LoVo (cell line): ENCODE data around the gene PIP4K2B.
"Not testable (repeated sequence)": the region's sequence is repeated elsewhere in the genome, so short reads cannot be mapped to it uniquely, and the experiment has no call there.

Experiments
- DNase-seq: peaks from one replicate; pipeline ENCODE4 v3.0.0-alpha.2; 2016; ENCODE audit warnings: low spot score

PIP4K2B gene

DNA sequence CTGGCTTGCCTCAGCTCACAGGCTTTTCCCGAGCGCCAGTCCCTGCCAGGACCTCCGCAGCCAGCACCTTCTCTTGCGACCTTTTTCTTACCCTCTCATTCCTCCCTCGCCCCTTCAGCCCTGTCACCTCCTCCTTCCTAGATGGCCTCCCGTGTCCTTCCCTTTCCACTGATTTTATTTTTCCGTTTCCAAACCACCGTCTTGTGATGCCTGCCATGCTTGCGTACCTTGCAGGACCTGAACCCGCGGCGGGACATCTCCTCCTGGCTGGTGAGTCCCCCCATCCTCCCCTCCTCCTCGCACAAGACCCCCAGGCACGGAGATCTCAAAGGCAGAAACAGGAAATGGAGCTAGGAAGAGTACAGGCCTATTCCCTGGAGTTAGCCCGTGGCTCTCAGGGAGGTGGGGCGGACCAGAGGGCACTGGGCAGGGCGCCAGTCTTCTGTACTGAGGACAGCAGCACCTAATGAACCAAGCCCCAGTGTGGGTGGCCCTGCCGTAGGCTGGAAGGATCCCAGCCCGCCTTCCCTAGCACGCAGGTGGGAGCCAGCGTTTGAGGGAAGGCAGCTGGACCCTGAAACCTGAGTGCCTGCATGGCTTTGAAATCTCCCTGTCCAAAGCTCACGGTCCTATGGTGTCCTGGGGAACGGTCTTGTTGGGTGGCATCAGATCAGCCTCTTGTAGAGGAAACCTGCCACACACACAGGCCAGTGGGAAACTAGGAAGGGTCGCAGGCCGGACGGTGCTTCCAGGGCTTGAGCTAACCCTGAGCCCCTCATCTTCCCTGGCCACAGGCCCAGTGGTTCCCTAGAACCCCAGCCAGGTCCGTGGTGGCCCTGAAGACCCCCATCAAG is 68.6 kb downstream of the PIP4K2B start:
- peak; percentile 83 for DNase-seq

DNA sequence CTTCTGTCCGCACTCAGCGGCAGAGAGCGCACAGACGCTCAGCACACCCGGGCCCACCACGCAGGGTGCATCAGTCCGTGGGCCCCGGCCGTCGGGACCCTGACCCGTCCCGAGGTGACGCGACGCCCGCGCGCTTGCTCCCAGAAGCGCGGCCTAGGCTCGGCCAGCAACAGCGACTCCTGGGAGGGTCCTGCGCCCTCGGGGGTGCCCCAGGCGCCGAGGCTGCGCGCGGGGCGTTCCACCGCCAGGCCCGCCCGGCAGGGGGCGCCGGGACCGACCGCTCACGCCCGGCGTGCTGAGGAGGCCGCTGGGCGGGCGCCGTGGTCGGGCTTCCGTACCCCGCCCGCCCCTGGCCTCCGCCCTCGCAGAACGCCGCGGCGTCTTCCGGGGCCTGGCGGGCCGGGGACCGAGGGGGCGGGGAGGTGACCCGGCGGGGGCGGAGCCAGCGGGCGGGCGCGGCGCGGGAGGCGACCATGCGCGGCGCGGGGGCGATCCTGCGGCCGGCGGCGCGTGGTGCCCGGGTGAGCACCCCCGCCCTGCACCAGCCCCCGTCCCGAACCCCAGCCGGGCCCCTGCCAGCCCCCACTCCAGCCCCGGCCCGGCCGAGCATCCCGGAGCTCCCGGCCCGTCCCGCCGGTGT is 69.3 kb downstream of the PIP4K2B start, which contains the start of gene CISD3:
Gene CISD3 (plus strand): TSS at position 456 of the 640 bp plus-strand sequence. CDS start 18 bp downstream, at position 474.
- peak; percentile 93 for DNase-seq

DNA sequence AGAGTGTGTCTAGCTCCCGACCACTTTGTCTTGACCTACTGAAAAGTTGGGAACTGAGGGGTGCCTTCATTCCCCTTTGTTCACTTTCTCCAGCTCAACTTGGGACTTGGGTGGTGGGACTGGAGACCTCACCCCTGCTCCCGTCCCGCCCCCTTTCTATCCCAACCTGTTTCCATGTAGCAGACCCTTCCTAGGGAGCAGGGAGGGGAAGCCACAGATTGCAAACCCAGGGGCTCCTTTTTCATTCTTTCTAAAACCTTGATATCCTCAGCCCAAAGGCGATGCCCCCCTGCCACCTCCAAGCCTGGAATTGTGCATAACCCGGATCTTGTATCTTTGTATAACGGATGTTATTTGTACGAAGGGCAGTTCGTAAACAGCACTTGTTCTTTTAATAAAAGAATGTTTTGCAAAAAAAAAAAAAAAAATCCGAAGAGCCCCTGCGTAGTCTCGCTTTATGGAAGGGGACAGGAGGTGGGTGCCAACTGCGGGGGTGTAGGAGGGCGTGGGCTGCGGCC is 69.9 kb downstream of the PIP4K2B start:
- DNase-seq: no peak

DNA sequence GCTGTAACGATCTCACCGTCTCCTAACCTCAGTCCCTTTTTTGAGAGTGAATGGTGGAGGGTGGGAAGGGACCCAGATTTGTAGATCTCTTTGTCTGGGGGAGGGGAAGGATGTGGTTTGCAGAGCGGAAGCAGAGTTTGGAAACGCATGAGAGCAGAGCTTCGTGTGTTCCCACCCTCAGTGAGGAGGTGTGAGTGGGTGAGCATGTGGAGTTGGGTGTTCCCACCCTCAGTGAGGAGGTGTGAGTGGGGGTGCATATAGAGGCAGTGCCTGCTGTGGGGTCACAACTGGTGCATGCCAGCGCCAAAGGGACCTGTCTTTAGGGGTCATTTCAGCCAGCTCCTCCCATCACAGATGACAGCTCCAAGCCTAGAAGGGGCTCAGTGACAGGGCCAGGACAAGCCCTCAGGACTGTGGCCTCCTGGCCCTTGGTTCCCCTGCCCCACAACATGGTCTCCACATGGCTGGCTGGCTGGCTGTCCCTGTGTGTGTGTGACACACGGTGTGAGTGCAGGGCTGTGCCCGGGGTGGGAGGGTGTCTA is 71.0 kb downstream of the PIP4K2B start:
- no peak for DNase-seq

DNA sequence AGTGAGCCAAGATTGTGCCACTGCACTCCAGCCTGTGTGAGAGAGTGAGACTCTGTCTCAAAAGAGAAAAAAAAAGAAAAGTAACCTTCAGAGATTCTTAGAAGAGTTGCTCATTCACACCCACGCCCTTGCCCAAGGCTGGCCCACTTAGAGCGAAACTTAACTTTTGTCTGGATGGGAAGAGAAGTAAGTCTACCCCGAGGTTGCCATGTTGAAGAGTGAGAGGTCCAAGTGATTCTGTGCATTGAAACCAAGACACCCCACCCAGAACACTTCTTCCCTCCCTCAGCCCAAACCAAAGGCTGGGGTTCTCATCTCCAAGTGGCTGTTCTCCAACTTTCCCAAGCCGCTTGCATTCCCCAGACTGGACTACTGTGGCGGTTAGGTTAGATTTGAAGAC is 71.6 kb downstream of the PIP4K2B start:
- no peak for DNase-seq

DNA sequence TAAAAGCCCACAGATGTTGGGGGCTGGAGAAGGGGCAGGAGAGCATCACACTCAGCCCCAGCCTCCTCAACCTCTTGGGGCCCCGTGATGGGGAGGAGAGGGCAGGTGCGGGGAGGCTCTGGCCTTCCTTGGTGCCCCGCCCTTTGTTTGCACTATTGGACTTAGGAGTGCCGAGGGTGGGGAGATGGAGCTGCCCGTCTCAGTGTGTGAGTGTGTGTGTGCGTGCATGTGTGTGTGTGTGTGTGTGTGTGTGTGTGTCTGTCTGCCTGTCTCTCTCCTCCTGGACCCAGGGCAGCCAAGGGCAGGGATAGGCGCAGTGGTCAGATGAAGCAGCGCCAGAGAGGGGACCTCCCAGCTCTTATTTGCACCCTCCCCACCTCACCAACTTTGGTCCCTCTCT is 73.2 kb downstream of the PIP4K2B start:
- DNase-seq: not testable (repeated sequence)

DNA sequence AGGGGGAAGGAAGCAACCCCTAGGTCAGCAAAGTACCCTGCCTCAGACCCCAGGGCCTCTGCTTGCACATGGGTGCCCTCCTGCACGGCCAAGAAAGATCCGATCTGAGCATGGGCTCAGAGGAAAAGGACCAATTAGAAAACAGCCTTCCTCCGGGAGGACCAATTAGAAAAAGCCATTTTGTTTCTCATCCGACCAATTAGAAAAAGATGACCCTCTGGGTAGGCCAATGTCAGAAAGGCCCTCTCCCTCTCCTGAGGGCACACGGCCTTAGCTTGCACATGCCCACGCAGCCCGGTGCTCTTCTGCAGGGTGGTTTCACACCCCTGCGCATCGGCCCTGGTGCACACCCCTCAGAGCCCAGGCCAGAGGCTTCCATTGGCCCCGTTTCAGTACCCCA is 74.3 kb downstream of the PIP4K2B start:
- DNase-seq: no peak

DNA sequence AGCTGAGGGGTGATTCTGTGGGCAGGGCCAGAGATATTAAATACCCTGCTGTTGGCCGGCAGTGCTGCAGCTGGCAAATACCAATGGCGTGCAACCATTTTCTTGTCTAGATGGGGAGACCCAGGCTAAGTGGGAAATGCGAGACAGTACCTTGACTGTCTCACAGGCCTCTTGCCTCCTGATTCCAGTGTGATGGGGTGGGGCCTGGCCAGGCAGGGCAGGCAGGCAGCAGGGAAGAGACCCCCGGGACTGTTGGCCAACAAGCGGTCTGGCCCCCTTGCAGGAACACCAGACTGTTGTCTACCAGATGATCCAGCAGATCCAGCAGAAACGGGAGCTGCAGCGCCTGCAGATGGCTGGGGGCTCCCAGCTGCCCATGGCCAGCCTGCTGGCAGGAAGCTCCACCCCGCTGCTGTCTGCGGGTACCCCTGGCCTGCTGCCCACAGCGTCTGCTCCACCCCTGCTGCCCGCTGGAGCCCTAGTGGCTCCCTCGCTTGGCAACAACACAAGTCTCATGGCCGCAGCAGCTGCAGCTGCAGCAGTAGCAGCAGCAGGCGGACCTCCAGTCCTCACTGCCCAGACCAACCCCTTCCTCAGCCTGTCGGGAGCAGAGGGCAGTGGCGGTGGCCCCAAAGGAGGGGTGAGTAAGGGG is 74.9 kb downstream of the PIP4K2B start:
- DNase-seq: no peak

DNA sequence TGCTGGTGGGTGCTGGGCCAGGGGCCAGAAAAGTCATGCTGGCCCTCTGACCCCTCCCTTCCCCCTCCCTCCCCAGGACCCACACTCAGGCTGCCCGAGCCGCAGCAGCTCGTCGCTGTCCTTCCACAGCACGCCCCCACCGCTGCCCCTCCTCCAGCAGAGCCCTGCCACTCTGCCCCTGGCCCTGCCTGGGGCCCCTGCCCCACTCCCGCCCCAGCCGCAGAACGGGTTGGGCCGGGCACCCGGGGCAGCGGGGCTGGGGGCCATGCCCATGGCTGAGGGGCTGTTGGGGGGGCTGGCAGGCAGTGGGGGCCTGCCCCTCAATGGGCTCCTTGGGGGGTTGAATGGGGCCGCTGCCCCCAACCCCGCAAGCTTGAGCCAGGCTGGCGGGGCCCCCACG is 77.6 kb downstream of the PIP4K2B start:
- DNase-seq: no peak

DNA sequence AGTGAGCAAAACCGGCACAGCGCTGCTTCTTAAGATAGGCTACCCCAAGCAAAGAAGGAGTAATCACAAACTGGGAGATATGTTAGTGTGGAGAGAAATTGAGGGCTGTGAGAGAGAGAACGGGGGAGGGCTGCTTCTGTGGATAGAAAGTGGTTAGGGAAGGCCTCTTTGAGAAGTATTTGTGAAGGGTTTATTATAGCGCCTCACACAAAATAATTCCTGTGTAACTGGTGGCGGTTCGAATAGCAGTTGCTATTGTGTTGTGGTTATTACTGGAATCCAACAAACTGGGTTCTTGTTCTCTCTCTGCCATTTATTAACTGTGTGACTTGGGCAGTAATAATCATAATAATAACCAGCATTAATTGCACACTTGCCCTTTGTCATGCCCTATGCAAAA is 78.4 kb downstream of the PIP4K2B start:
- no peak for DNase-seq

DNA sequence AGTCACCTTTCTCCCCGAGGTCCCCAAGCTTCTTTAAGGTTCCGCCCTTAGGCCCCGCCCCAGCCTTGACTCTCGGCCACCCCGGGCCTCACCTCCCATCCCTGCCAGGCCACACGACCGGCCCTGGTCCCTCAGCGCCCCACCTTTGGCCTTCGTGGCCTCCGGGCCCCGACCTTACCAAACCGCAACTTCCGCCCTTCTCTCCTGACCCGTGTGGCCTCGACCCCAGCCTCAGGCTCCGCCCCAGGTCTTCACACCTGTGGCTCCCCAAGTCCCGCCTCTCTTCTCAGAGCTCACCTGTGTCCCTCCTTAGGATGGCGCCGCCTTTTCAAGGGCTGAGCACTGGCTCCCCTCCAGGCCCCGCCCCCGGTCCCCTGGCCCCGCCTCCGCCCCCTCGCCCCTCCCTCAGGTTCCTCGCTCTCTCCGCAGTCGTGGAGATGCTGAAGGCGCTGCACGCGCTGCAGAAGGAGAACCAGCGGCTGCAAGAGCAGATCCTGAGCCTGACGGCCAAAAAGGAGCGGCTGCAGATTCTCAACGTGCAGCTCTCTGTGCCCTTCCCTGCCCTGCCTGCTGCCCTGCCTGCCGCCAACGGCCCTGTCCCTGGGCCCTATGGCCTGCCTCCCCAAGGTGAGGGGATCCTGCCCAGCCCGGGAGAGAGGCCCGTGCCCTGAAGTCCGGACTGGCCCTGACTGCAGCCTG is 79.3 kb downstream of the PIP4K2B start:
- DNase-seq: no peak

DNA sequence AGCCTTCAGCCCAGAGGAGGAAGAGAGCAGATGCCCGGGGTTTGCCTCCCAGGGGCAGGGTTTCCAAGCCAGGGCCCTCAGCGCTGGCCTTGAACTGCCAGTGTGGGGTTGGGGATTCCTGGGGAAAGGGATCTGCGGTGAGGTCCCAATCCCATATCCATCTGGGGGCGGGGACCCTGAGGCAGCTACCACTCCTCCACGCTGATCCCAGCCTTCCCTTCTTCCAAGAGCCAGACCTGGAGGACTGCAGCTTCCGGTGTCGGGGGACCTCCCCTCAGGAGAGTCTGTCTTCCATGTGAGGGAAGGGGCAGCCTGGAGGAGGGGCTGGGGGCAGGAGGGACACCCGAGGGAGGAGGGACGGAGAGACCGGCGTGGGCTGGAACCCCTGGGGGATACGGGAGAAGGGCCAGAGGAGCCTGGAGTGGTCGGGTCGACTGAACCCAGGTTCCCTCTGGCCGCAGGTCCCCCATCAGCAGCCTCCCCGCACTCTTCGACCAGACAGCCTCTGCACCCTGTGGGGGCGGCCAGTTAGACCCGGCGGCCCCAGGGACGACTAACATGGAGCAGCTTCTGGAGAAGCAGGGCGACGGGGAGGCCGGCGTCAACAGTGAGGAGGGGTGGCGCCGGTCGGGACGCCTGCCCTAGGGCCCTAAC is 79.9 kb downstream of the PIP4K2B start:
- no peak for DNase-seq

DNA sequence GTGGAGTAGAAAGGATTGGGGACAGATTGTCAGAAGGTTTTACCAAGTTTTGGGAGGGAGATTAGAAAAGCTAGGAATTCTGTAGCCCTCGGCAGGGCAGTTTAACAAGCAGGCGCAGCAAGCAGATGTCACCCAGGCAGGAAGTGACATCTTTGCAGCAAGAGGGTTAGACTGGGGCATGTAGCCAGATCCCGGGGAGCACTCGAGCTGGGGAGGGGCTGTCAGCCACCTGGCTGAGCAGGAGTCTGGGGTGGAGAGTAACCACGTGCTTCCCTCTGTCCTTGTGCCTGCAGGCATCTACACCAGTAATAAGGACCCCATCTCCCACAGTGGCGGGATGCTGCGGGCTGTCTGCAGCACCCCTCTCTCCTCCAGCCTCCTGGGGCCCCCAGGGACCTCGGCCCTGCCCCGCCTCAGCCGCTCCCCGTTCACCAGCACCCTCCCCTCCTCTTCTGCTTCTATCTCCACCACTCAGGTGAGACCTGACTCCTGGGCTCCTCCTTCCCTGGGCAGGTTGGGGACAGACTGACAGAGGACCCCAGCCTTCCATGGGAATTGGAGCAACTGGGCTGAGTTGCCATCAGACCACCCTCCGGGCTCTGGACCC is 82.1 kb downstream of the PIP4K2B start:
- no peak for DNase-seq

DNA sequence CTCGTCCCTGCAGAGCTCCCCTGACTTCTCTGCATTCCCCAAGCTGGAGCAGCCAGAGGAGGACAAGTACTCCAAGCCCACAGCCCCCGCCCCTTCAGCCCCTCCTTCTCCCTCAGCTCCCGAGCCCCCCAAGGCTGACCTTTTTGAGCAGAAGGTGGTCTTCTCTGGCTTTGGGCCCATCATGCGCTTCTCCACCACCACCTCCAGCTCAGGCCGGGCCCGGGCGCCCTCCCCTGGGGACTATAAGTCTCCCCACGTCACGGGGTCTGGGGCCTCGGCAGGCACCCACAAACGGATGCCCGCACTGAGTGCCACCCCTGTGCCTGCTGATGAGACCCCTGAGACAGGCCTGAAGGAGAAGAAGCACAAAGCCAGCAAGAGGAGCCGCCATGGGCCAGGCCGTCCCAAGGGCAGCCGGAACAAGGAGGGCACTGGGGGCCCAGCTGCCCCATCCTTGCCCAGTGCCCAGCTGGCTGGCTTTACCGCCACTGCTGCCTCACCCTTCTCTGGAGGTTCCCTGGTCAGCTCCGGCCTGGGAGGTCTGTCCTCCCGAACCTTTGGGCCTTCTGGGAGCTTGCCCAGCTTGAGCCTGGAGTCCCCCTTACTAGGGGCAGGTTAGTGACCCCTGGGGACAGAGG is 82.9 kb downstream of the PIP4K2B start:
- DNase-seq: no peak
